Stimulated activated CD4-positive, alpha-beta T cell treated with anti-CD3 and anti-CD28 coated beads, Interleukin-1b, Interleukin-23, amount 100 ng/mL, for 1 hour (primary cell): ENCODE data around the gene PAIP1.
"Not testable (repeated sequence)": the region's sequence is repeated elsewhere in the genome, so short reads cannot be mapped to it uniquely, and the experiment has no call there.

Experiments
- DNase-seq, 2 donors: peaks; one replicate each; pipeline ENCODE4 v3.0.0-alpha.2; 2020; ENCODE audit warnings: low read depth in 2 of 2

The PAIP1 gene

GRCh38 chr5:43571237-43571636 lies 14.4 kb upstream of the PAIP1 start:
- no peak for DNase-seq

GRCh38 chr5:43570450-43571158 lies 13.7 kb upstream of the PAIP1 start:
- DNase-seq = no peak

- DNase-seq = no peak
Measured at GRCh38 chr5:43569236-43569746, 12.4 kb upstream of the PAIP1 start.

GRCh38 chr5:43567967-43568366 lies 11.1 kb upstream of the PAIP1 start:
- DNase-seq = no peak

- DNase-seq = no peak
Measured at GRCh38 chr5:43565043-43565442, 8.2 kb upstream of the PAIP1 start.

- DNase-seq = no peak
Measured at GRCh38 chr5:43564289-43564850, 7.5 kb upstream of the PAIP1 start.

GRCh38 chr5:43563321-43563720 lies 6.4 kb upstream of the PAIP1 start:
- DNase-seq = no peak

- DNase-seq = no peak
Measured at GRCh38 chr5:43561356-43561755, 4.5 kb upstream of the PAIP1 start.

- DNase-seq = no peak
Measured at GRCh38 chr5:43560128-43560527, 3.3 kb upstream of the PAIP1 start.

- not testable (repeated sequence) for DNase-seq
Measured at GRCh38 chr5:43556607-43556856, 345 bp downstream of the PAIP1 start.

GRCh38 chr5:43555895-43556606 lies 826 bp downstream of the PAIP1 start:
- DNase-seq = peak; percentile 0 to 21

- DNase-seq = no peak
Measured at GRCh38 chr5:43554497-43554896, 2.4 kb downstream of the PAIP1 start.

GRCh38 chr5:43553381-43553780 lies 3.5 kb downstream of the PAIP1 start:
- DNase-seq = no peak

GRCh38 chr5:43551731-43552130 lies 5.1 kb downstream of the PAIP1 start:
- DNase-seq = no peak

GRCh38 chr5:43549272-43549671 lies 7.6 kb downstream of the PAIP1 start:
- not testable (repeated sequence) for DNase-seq

- DNase-seq = no peak
Measured at GRCh38 chr5:43548358-43548757, 8.5 kb downstream of the PAIP1 start.

- DNase-seq = no peak
Measured at GRCh38 chr5:43547532-43547931, 9.3 kb downstream of the PAIP1 start.

- no peak for DNase-seq
Measured at GRCh38 chr5:43543434-43543833, 13.4 kb downstream of the PAIP1 start.

GRCh38 chr5:43540746-43541145 lies 16.1 kb downstream of the PAIP1 start:
- no peak for DNase-seq

GRCh38 chr5:43536972-43537371 lies 19.9 kb downstream of the PAIP1 start:
- no peak for DNase-seq

- DNase-seq = no peak
Measured at GRCh38 chr5:43533646-43534045, 23.2 kb downstream of the PAIP1 start.

GRCh38 chr5:43530648-43531047 lies 26.2 kb downstream of the PAIP1 start:
- DNase-seq = no peak

- DNase-seq = no peak
Measured at GRCh38 chr5:43523662-43524072, 33.2 kb downstream of the PAIP1 start.
